HFF-Myc (cell line): ENCODE results near the gene HAT1.

ENCODE experiments used
- DNase-seq: peaks from one replicate; pipeline ENCODE4 v3.0.0-alpha.2; 2011; ENCODE audit warnings: low read depth; ENCODE audit errors: extremely low read depth
- H3K4me3 ChIP-seq: replicated peaks from 2 replicates; pipeline ENCODE4 v1.5.1; 2011; ENCODE audit warnings: low read depth, mild to moderate bottlenecking, control low read depth, low read length
- TF ChIP-seq, protein P1 (sequence below): IDR thresholded peaks from 2 replicates; pipeline ENCODE4 v1.5.1; 2012; ENCODE audit warnings: mild to moderate bottlenecking, low read depth, low read length, control low read depth; ENCODE audit errors: missing control alignments

HAT1 gene

DNA sequence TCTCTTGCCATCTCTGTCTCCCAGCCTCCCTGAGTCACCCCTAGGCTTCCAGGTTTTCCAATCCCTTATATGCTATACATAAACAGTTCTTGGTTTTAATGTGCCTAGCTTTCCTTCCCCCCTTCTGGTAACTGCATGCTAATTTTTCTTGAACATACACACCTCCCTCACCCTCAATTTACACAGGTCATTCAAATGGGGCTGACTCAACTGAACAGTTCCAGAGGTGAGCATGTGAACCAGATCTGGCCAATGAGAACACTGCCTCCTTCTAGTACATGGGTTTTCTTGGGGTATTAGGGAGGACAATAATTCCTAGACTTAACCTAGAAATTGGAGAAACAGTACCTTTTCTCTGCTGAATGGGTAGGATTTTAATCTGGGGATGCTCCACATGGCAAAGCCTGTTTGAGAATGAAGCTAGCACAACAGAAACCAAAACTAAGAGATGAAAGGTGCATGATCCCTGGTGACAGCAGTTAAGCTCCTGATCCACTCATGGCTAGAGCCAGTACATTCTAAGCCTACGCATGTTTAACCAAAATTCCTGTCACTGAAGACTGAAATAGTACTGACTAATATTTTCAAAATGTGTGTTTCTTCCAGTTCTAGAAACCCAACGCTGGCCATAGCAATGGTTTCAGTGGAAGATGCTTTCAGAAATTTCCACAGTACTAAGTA lies 40.0 kb upstream of the HAT1 start:
- DNase-seq, result no peak
- no peak overlapping the region for H3K4me3 ChIP-seq
- TF ChIP-seq, protein P1, sequence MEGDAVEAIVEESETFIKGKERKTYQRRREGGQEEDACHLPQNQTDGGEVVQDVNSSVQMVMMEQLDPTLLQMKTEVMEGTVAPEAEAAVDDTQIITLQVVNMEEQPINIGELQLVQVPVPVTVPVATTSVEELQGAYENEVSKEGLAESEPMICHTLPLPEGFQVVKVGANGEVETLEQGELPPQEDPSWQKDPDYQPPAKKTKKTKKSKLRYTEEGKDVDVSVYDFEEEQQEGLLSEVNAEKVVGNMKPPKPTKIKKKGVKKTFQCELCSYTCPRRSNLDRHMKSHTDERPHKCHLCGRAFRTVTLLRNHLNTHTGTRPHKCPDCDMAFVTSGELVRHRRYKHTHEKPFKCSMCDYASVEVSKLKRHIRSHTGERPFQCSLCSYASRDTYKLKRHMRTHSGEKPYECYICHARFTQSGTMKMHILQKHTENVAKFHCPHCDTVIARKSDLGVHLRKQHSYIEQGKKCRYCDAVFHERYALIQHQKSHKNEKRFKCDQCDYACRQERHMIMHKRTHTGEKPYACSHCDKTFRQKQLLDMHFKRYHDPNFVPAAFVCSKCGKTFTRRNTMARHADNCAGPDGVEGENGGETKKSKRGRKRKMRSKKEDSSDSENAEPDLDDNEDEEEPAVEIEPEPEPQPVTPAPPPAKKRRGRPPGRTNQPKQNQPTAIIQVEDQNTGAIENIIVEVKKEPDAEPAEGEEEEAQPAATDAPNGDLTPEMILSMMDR, result no peak

DNA sequence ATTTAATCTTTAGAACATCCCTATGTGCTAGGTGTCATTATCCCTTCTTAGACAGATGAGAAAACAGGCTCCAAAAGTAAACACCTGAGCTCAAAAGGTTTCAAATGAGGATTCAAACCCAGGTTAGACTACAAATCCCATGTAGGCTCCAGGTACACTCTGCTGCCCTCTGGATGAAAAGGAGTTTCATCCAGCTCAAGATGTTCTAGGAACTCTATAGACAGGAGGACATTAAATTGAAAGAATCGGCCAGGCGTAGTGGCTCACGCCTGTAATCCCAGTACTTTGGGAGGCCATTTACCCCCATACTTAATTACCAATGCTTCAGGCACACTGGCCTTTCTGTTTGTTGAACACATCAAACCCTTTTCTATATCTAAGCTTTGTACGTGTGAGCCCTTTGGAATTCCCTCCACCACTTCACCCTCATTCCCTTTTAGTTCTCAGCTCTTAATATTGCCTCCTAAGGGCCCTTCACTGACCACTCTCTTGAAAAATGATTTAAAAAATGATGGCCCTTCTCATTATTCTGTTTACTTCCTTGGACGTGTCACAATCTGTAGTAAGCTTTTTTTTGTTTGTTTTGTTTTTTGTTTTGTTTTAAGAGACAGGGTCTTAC lies 38.9 kb upstream of the HAT1 start:
- DNase-seq, result no peak
- no peak overlapping the region for H3K4me3 ChIP-seq
- TF ChIP-seq, protein P1, result no peak

DNA sequence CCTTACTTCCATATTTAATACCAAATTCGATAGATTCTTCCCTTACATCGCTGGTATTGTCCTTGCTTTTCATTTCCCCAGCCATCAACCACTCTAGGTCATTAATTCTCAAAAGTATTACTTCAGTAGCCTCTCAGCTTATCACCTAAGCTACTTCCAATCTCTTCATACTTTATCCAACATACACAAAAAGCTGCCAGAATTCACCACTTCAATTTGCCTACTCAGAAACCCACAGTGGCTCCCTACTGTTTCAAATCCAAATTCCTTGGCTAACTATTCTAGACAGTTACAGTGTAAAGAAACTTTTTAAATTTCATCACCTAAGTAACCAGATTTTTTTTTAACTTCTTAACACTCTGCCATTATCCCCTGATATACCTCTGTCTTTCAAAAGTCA lies 32.9 kb upstream of the HAT1 start:
- TF ChIP-seq, protein P1, result no peak
- DNase-seq, result no peak
- no peak overlapping the region for H3K4me3 ChIP-seq

DNA sequence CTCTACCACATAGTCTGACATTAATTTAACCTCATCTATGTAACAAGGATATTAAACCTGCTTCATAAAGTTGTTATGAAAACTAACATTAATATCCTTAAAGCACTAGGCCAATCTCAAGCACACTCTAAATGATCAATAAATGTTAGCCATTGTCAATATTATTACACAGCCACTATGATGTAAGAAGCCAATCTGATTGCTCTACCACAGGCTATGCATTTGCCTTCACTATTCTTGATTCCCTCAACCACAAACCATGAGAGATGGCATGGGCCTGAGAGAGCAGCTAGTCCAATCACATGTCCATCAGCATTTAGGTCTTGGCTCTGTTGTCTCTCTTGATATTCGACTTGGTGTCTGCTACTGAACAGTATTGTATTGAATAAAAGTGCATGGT lies 32.5 kb upstream of the HAT1 start:
- no peak overlapping the region for H3K4me3 ChIP-seq
- TF ChIP-seq, protein P1, result no peak
- no peak for DNase-seq

DNA sequence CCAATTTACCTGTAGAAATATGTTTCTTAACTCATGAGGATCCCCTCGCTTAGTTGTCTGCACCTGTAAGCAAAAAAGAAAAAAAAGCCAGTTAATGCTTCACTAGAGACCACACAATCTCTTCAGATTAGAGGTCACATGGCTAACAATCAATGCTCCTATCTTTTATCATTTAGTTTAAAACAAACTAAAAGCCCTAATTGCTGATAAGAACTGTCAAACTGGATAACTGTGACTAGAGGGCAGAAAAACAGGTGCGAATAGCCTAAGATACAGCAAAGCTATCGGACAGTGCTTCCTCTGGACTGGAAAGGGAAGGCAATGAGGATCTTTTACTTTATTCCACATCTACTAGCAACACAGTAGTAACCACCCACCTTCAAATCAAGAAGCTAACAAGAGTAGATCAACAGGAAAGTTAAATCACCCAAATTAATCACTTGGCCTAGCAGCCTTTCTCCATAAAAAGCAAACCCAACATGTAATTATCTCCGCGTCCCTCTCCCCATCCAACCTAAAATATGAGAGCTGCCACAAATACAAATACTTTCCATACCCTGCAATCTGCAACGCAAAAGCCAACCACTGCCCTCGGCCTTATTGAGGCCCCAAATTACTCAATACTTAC lies 29.0 kb upstream of the HAT1 start:
- DNase-seq, result no peak
- peak overlapping the region; percentile 68 for H3K4me3 ChIP-seq
- TF ChIP-seq, protein P1, result no peak

DNA sequence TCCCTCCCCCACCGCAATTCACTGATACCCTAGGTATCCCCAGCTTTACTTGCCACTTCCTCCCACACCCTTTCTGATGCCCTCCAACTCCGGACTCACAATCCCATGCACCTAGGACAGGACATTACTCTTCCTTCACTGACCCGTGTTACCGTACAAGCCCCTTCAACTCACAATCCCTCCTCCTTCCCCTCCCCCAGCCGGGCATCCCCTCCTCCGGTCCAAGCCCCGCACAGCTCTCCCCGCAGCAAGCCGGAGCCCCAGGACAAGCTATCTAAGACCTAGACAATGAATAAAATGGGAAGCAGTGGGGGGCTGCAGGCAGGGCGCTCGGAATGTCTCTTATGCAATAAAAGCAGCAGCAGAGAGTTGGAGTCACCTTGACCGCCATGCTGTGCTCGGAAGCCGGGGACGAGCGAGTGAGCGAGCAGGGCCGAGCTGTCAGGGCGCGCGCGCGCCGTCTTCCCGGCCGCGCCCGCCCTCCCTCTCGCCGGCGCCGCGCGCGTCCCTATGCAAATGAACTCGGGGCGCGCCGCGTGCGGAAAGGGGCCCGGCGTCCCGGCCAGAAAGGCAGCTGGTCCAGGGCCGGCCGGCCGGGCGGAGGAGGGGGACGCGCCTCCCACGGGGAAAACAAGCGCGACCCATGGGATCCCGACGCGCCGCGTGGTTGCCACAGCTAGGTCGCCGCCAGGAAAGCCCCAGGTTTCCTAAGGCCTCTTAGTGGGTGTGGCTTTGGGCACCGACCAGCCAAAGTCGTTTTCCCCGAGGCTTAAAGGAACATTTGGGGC lies 28.2 kb upstream of the HAT1 start, which contains the start of gene SLC25A12:
TSS of gene SLC25A12 (minus strand) at position 421 of the 788 bp plus-strand sequence. CDS start at position 391, 30 bp downstream.
- peak; percentile 16 for DNase-seq
- H3K4me3 ChIP-seq, result peak within 1 kb of the TSS; percentile 68
- TF ChIP-seq, protein P1, result no peak
